Left ventricle myocardium superior (tissue), 1 donor: ENCODE measurements around the gene PHACTR4. TPM values are rescaled to one million over a fixed set of nuclear protein-coding genes. Genes with fewer than 3 reads are reported as not detected.
"Not testable (repeated sequence)": the region's sequence is repeated elsewhere in the genome, so short reads cannot be mapped to it uniquely, and the experiment has no call there.

ENCODE experiments used
- ATAC-seq: fragments of 200-7000 bp; cut with Tn5 transposase; one replicate; pipeline ENCODE4 v1.9.1; 2020; ENCODE audit warnings: mild to moderate bottlenecking, moderate library complexity
- DNase-seq: peaks from one replicate; pipeline ENCODE4 v3.0.0-alpha.2; 2020
- intact Hi-C: fragments of 100-400 bp; cut with micrococcal nuclease; formaldehyde crosslinking; loops from one replicate; pipeline ENCODE4 v1.11.0; 2022
- total RNA-seq: library from RNA; stranded (reverse); fragmentation: NEBNext Ultra II Directional; extraction: Animal tissue kit (Norgen Biotek cat#: 25700); gene quantifications from one replicate; pipeline ENCODE4 v1.2.1, GENCODE V29; 2021
- donor health status: DM: no; HTN: yes; CAD: no; lungs with severe emphysema.

Gene PHACTR4
- total RNA-seq, 1 donor from 2014 or later: 17.9 TPM

GRCh38 chr1:28417926-28418637, 48.5 kb downstream of the PHACTR4 start:
- ATAC-seq (no peak), DNase-seq (no peak)
- intact Hi-C loops: no loop called here

- no peak for DNase-seq
- intact Hi-C loops: no loop called here
- no peak for ATAC-seq
These were observed 52.2 kb downstream of the PHACTR4 start for GRCh38 chr1:28421744-28422143.

GRCh38 chr1:28426831-28427230, 57.3 kb downstream of the PHACTR4 start:
- intact Hi-C loops: no loop called here
- DNase-seq (no peak), ATAC-seq (no peak)

GRCh38 chr1:28428012-28428411, 58.5 kb downstream of the PHACTR4 start:
- ATAC-seq (no peak), DNase-seq (no peak)
- intact Hi-C loops: no loop called here

GRCh38 chr1:28428990-28429520, 59.5 kb downstream of the PHACTR4 start:
- ATAC-seq: no peak
- intact Hi-C loops: no loop called here

GRCh38 chr1:28436211-28436769, 66.8 kb downstream of the PHACTR4 start:
- no peak for ATAC-seq
- intact Hi-C loops: no loop called here
- no peak for DNase-seq

More at GRCh38 chr1:28428990-28429520, 59.5 kb downstream of the PHACTR4 start:
- no peak for DNase-seq

- DNase-seq: no peak
- ATAC-seq: peak; percentile 45
- intact Hi-C loops: no loop called here
These were observed 67.9 kb downstream of the PHACTR4 start for GRCh38 chr1:28437264-28437923.

GRCh38 chr1:28437924-28438699, 68.6 kb downstream of the PHACTR4 start:
- ATAC-seq (peak; percentile 99), DNase-seq (peak; percentile 65)
- intact Hi-C loops: no loop called here

GRCh38 chr1:28439320-28439719, 69.8 kb downstream of the PHACTR4 start:
- DNase-seq (no peak), ATAC-seq (no peak)
- intact Hi-C loops: no loop called here

GRCh38 chr1:28441674-28442073, 72.1 kb downstream of the PHACTR4 start:
- DNase-seq: no peak
- no peak for ATAC-seq
- intact Hi-C loops: no loop called here

GRCh38 chr1:28443550-28443949, 74.0 kb downstream of the PHACTR4 start:
- ATAC-seq: no peak
- intact Hi-C loops: no loop called here
- no peak for DNase-seq

GRCh38 chr1:28447679-28448078, 78.1 kb downstream of the PHACTR4 start:
- no peak for DNase-seq

GRCh38 chr1:28448094-28448611, 78.6 kb downstream of the PHACTR4 start:
- DNase-seq, ATAC-seq, intact Hi-C loops: not testable (repeated sequence)

More at GRCh38 chr1:28447679-28448078, 78.1 kb downstream of the PHACTR4 start:
- intact Hi-C loops: no loop called here
- no peak for ATAC-seq

GRCh38 chr1:28449904-28450303, 80.4 kb downstream of the PHACTR4 start:
- no peak for ATAC-seq
- no peak for DNase-seq
- intact Hi-C loops: no loop called here

GRCh38 chr1:28450561-28450960, 81.0 kb downstream of the PHACTR4 start:
- ATAC-seq: no peak
- DNase-seq: no peak
- intact Hi-C loops: no loop called here

- ATAC-seq: no peak
- no peak for DNase-seq
- intact Hi-C loops: no loop called here
These were observed 81.5 kb downstream of the PHACTR4 start for GRCh38 chr1:28451011-28451410.

GRCh38 chr1:28456078-28456477, 86.5 kb downstream of the PHACTR4 start:
- ATAC-seq (no peak), DNase-seq (no peak)
- intact Hi-C loops: no loop called here

- DNase-seq (no peak), ATAC-seq (peak; percentile 37)
- intact Hi-C loops: no loop called here
These were observed 88.1 kb downstream of the PHACTR4 start for GRCh38 chr1:28457678-28458077.
